Parathyroid adenoma (tissue), 2 donors: ENCODE data around the gene ARHGAP26.

Experiments
- H2AFZ ChIP-seq: fragments of 300-600 bp; sonication (generic); one replicate; pipeline ENCODE4 v1.7.0; 2017; ENCODE audit warnings: antibody characterized with exemption, mild to moderate bottlenecking
- H3K27ac ChIP-seq: fragments of 300-600 bp; sonication (generic); one replicate; pipeline ENCODE4 v1.7.0; 2017
- H3K27me3 ChIP-seq: fragments of 300-600 bp; sonication (generic); one replicate; pipeline ENCODE4 v1.7.0; 2017; ENCODE audit warnings: low read length; ENCODE audit not compliant: control insufficient read depth, insufficient read depth
- H3K36me3 ChIP-seq: fragments of 300-600 bp; sonication (generic); one replicate; pipeline ENCODE4 v1.7.0; 2017; ENCODE audit warnings: low read length; ENCODE audit not compliant: control insufficient read depth, insufficient read depth
- H3K4me1 ChIP-seq: fragments of 300-600 bp; sonication (generic); one replicate; pipeline ENCODE4 v1.7.0; 2017; ENCODE audit warnings: control low read depth
- H3K4me2 ChIP-seq: fragments of 300-600 bp; sonication (generic); one replicate; pipeline ENCODE4 v1.7.0; 2017; ENCODE audit warnings: low read length
- H3K4me3 ChIP-seq: fragments of 300-600 bp; sonication (generic); one replicate; pipeline ENCODE4 v1.7.0; 2017; ENCODE audit warnings: low read depth, low read length
- H3K79me2 ChIP-seq: fragments of 300-600 bp; sonication (generic); one replicate; pipeline ENCODE4 v1.7.0; 2017; ENCODE audit warnings: control low read depth
- H3K9ac ChIP-seq: fragments of 300-600 bp; sonication (generic); one replicate; pipeline ENCODE4 v1.7.0; 2017; ENCODE audit warnings: mild to moderate bottlenecking
- H3K9me3 ChIP-seq: fragments of 300-600 bp; sonication (generic); one replicate; pipeline ENCODE4 v1.7.0; 2017; ENCODE audit warnings: low read length; ENCODE audit not compliant: control insufficient read depth
- CTCF ChIP-seq: fragments of 300-600 bp; sonication (generic); IDR thresholded peaks from one replicate; pipeline ENCODE4 v1.7.0; 2017; ENCODE audit warnings: antibody characterized with exemption, mild to moderate bottlenecking
- donor health status: primary hyperparathyroidism.

ARHGAP26 gene

GRCh38 chr5:143231973-143232812 is 462.0 kb downstream of the ARHGAP26 start:
- peaks cover 3% of the 10 kb centered on the region for H3K4me1 ChIP-seq
- no peak overlapping the region for H3K27ac ChIP-seq

GRCh38 chr5:143233031-143233430 is 462.9 kb downstream of the ARHGAP26 start:
- H3K4me3 ChIP-seq, result no peak overlapping the region
- H3K9ac ChIP-seq, result no peak overlapping the region
- H3K27me3 ChIP-seq, result no peaks in the 10 kb centered on the region
- no peak for TF ChIP-seq CTCF
- H2AFZ ChIP-seq, result no peak overlapping the region
- H3K4me2 ChIP-seq, result no peak overlapping the region
- H3K4me1 ChIP-seq, result no peaks in the 10 kb centered on the region
- no peaks in the 10 kb centered on the region for H3K36me3 ChIP-seq
- H3K27ac ChIP-seq, result no peak overlapping the region
- no peaks in the 10 kb centered on the region for H3K9me3 ChIP-seq
- no peaks in the 10 kb centered on the region for H3K79me2 ChIP-seq

More at GRCh38 chr5:143231973-143232812, 462.0 kb downstream of the ARHGAP26 start:
- Histone ChIP-seq H3K27me3 (no peaks in the 10 kb centered on the region), H3K4me3 (no peak overlapping the region), H3K79me2 (no peaks in the 10 kb centered on the region), H3K4me2 (no peak overlapping the region), H3K9me3 (no peaks in the 10 kb centered on the region), H2AFZ (no peak overlapping the region), H3K36me3 (no peaks in the 10 kb centered on the region), H3K9ac (no peak overlapping the region)
- no peak for TF ChIP-seq CTCF

GRCh38 chr5:143234162-143234842 is 464.1 kb downstream of the ARHGAP26 start:
- Histone ChIP-seq H2AFZ (no peak overlapping the region), H3K79me2 (no peaks in the 10 kb centered on the region), H3K27ac (no peak overlapping the region), H3K4me2 (no peak overlapping the region), H3K9me3 (no peaks in the 10 kb centered on the region), H3K4me3 (no peak overlapping the region), H3K36me3 (no peaks in the 10 kb centered on the region), H3K4me1 (no peaks in the 10 kb centered on the region), H3K9ac (no peak overlapping the region), H3K27me3 (no peaks in the 10 kb centered on the region)
- no peak for TF ChIP-seq CTCF

GRCh38 chr5:143235423-143235822 is 465.2 kb downstream of the ARHGAP26 start:
- H3K4me3 ChIP-seq, result no peak overlapping the region
- H3K4me2 ChIP-seq, result no peak overlapping the region
- no peak overlapping the region for H3K27ac ChIP-seq
- no peaks in the 10 kb centered on the region for H3K27me3 ChIP-seq
- H3K9ac ChIP-seq, result no peak overlapping the region
- no peak for TF ChIP-seq CTCF
- no peaks in the 10 kb centered on the region for H3K4me1 ChIP-seq
- no peak overlapping the region for H2AFZ ChIP-seq
- no peaks in the 10 kb centered on the region for H3K79me2 ChIP-seq
- no peaks in the 10 kb centered on the region for H3K36me3 ChIP-seq
- H3K9me3 ChIP-seq, result no peaks in the 10 kb centered on the region
